Activated CD8-positive, alpha-beta memory T cell treated with anti-CD3 and anti-CD28 coated beads, Interleukin-2, amount 50 U/mL, for 48 hours (primary cell): ENCODE measurements around the gene IL24.
"Not testable (repeated sequence)": the region's sequence is repeated elsewhere in the genome, so short reads cannot be mapped to it uniquely, and the experiment has no call there.

Experiments
- DNase-seq: peaks from one replicate; pipeline ENCODE4 v3.0.0-alpha.2; 2020

The IL24 gene

GRCh38 chr1:206897175-206897574 lies at the start of gene IL24:
TSS of gene IL24 (plus strand) at chr1:206897443. CDS start at chr1:206897833, 390 bp downstream.
- peak; percentile 72 for DNase-seq

- no peak for DNase-seq
These were observed 49.3 kb upstream of the IL24 start for GRCh38 chr1:206847946-206848345.

DNA sequence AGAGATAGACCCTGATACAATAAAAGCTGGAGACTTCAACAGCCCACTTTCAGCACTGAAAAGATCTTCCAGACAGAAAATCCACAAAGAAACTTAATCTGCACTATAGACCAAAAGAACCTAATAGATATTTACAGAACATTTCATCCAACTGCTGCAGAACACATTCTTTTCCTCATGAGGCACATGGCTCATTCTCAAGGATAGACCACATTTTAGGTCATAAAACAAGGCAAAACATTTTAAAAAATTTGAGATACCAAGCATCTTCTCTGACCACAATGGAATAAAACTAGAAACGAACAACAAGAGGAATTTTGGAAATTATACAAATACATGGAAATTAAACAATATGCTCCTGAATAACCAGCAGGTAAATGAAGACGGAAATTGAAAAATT lies 46.8 kb upstream of the IL24 start:
- no peak for DNase-seq

DNA sequence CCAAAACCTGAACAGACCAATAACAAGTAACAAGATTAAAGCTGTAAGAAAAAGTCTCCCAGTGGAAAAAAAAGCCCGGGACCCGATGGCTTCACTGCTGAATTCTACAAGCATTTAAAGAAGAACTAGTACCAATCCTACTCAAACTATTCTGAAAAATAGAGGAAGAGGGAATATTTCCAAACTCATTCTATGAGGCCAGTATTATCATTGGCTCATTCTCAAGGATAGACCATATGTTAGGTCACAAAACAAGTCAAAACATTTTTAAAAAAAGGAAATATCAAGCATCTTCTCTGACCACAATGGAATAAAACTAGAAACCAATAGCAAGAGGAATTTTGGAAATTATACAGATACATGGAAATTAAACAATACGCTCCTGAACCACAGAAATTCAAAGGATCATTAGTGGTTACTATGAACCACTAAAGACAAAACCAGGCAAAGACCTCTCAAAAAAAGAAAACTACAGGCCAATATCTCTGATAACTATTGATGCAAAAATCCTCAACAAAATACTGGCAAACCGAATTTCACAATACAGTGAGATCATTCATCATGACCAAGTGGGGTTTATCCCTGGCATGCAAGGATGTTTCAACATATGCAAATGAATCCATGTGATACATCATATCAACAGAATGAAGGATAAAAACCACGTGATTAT lies 45.8 kb upstream of the IL24 start:
- no peak for DNase-seq

GRCh38 chr1:206852662-206853061 lies 44.6 kb upstream of the IL24 start:
- not testable (repeated sequence) for DNase-seq

DNA sequence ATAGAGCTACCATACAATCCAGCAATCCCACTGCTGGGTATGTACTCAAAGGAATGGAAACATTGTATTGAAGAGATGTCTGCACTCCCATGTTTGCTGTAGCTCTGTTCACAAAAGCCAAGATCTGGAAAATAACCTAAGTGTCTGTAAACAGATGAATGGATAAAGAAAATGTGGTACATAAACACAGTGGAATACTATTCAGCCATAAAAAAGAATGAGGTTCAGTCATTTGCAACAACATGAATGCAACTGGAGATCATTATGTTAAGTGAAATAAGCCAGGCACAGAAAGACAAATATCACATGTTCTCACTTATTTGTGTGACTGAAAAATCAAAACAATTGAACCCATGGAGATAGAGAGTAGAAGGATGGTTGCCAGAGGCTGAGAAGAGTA lies 43.5 kb upstream of the IL24 start:
- DNase-seq = not testable (repeated sequence)

- no peak for DNase-seq
These were observed 42.7 kb upstream of the IL24 start for GRCh38 chr1:206854401-206855129.

DNA sequence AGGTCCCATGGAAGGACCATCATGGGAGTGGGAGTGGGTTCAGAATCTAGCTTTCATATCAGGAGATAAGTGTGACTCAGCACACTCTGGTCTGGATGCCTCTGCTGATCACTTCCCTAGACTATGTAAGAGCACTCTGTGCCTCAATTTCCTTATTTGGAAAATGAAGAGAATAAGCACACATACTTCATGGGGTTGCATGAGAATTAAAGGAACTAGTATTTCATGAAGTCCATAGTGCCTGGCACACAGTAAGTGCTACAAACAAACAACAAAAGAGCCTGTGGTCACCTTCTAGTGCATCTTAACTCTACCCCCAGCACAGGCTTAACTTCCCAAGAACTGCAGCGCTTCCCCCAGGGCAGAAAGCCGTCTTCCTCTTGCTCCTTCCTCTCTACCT lies 41.4 kb upstream of the IL24 start:
- DNase-seq = no peak

DNA sequence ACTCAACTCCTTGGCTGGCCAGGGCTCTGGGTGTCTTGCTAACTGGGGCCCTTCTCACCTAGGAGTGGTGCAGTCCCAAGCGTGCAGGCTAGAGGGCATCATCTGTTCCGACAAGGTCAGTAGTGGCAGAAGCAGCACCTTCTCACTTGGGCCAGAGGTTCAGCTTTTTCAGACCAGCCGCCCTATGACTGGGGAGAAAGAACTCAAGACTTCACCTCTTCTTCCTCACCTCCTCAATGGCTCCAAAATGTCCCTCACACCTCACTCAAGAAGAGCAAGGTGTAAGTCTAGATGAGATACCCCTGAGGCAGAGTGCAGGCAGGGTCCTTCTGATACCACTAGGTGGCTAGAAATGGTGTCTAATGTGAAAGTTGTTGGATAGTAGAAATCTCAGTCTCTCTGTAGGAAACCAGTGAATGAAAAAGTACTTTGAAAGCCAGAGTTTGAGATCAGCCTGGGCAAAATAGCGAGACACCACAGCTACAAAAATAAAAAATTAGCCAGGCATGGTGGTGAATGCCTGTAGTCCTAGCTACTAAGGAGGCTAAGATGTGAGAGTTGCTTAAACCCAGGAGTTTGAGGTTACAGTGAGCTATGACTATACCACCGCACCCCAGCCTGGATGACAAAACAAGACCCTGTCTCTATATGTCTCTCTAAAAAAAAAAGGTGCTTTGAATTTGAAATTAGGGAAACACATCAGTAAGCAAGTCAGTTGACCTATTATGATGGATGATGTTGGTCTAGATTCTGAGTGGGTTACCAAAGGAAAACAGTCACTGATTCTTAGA lies 40.4 kb upstream of the IL24 start:
- DNase-seq = no peak

- DNase-seq = no peak
These were observed 38.1 kb upstream of the IL24 start for GRCh38 chr1:206859082-206859521.

GRCh38 chr1:206860165-206860564 lies 37.1 kb upstream of the IL24 start:
- DNase-seq = no peak

DNA sequence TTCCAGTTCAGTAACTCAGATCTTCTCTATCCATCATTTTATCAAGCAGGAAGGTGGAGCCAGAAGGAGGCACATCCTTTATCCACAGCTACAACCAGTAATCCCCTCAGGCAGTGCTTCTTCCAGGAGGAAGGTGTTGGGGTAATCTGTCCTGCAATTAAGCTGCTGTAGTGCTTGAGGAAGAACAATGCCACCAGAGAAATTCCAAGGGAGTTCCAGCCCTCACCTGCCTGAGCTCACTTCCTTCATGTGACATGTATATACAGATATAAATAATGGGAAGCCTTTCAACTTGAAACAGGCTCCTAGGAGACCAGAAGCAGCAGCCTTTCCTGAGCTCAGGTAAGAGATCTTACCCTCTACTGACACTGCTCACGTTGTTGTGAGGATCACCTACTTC lies 34.0 kb upstream of the IL24 start:
- DNase-seq = no peak

- DNase-seq = peak; percentile 98
These were observed 32.1 kb upstream of the IL24 start, which contains the start of gene IL20 for GRCh38 chr1:206864939-206865671. TSS of gene IL20 (plus strand) at chr1:206865623. CDS start at chr1:206865853, 230 bp downstream.

DNA sequence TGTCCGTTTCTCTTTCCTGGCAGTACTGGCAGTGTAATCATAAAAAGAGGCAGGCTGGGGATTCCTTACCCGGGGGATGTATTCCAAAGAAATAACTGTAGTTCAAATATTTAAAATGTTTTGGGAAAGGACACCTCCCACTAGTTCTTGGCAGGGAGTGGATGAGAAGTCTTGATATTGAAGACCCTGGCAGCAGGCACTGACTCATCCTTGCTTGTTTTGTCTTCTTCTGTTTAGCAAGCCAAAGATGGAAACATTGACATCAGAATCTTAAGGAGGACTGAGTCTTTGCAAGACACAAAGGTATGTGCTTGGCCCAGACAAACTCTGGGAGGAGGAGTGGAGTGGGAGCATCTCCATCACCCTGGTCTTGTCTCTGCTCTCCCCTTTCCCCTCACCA lies 31.2 kb upstream of the IL24 start:
- DNase-seq = no peak

DNA sequence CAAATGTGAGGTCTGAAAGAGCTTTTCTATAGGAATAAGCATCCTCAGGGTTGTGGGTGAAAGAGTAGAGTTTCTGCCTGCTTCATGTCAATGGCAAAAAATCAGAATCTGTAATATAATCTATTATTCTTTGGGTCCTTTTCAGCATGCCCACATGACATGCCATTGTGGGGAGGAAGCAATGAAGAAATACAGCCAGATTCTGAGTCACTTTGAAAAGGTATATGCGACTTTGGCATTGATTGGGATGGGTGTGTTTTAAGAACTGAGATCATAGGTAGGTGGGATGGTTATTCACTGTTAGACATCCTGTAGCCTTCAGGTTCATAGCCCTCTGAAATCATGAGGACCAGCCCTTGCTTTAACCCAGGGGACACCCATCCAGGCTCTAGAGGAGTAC lies 30.0 kb upstream of the IL24 start:
- no peak for DNase-seq

DNA sequence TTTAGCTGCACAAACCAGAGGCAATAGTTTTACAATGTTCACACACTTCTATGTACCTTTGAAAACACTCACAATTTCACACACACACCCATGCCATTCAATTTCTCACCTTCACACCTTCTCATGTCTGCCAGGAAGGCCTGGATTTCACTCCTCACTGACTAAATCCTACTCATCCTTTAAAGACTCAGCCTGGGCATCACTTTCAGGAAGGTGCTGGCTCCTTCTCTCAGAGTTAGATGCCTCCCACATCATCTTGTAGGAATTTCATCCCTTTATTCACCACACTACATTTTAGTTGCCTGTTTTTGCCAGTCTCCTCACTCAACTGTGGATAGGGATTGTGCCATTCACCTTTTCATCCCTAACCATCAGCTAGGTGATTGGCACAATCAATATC lies 29.5 kb upstream of the IL24 start:
- no peak for DNase-seq

GRCh38 chr1:206868264-206868663 lies 29.0 kb upstream of the IL24 start:
- DNase-seq = no peak

DNA sequence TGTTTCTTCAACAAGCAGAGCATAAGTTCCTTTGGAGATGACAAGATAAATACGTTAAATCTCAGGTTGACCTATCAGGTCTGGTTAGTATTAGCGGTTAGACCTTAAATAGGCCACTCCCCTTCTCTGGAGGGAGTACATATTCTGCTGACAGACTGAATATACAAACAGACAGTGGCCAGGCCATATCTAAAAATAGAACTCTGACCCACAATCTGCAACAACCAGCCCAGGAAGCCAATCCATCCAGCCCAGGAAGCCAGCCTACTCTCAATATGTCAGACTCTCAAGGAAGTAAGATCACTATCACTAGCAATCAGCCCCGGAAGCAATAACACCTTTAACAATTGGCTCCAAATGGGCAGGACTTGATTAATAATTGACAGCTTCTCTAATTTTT lies 25.1 kb upstream of the IL24 start:
- no peak for DNase-seq

GRCh38 chr1:206873603-206874188 lies 23.5 kb upstream of the IL24 start:
- DNase-seq = no peak

DNA sequence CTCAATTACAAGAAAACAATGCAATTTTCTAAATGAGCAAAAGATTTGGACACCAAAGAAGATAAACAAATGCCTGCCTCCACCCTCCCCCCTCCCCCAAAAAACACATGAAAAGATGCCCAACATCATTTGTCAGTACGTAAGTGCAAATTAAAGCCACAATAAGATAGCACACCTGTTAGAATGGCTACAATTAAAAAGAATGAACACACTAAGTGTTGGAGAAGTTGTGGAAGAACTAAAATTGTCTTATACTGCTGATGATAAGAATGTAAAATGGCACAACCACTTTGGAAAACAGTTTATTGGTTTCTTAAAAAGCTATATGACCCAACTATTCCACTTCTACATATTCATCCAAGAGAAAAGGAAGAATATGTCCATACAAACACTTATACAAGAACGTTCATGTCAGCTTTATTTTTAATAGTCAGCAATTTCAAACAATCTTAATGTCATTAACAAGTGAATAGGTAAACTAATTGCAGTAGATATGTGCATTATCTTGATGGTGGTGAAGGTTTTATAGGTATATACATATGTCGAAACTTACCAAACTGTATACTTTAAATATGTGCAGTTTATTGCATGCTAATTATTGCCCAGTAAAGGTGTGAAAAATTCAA lies 21.4 kb upstream of the IL24 start:
- DNase-seq = no peak

GRCh38 chr1:206878456-206878855 lies 18.8 kb upstream of the IL24 start:
- no peak for DNase-seq

GRCh38 chr1:206880314-206880713 lies 16.9 kb upstream of the IL24 start:
- no peak for DNase-seq
